K562 (cell line): ENCODE measurements around the gene RASSF1. TPM values are rescaled to one million over a fixed set of nuclear protein-coding genes. Genes with fewer than 3 reads are reported as not detected.

Experiments
- ATAC-seq: fragments of 200-7000 bp; cut with Tn5 transposase; 3 replicates; pipeline ENCODE4 v1.9.1; 2020; ENCODE audit warnings: moderate library complexity
- BruUV-seq: library from RNA; stranded (reverse); fragments of 400-500 nt; replicated peaks from 2 replicates; lab custom pipeline; 2021; lab: Mats Ljungman, UMichigan
- CTCF ChIA-PET: fragments of 300-600 bp; formaldehyde crosslinking; extraction: SDS; loops from one replicate; lab custom pipeline; 2021; ENCODE audit warnings: low intra/inter-chr PET ratio; lab: Yijun Ruan, JAX
- POLR2A ChIA-PET: fragments of 300-600, 350-650 bp; sonication (Branson Sonifier 250); formaldehyde crosslinking; extraction: SDS; loops from one replicate; lab custom pipeline; 2021; ENCODE audit warnings: antibody characterized with exemption, inconsistent platforms; lab: Yijun Ruan, JAX
- DNase-seq, 4 experiments: peaks; one replicate each; pipeline versions ENCODE4 v3.0.0 to v3.0.0-alpha.2; 2011 to 2018; ENCODE audit warnings: low spot score in 3 of 4, mixed read lengths in 3 of 4; ENCODE audit errors: extremely low read depth in 1 of 4
- FAIRE-seq: peaks from 2 replicates; lab custom pipeline; 2011; peaks lifted over from hg19 to GRCh38; lab: Jason Lieb, UNC
- H2AFZ ChIP-seq: 2 replicates; pipeline ENCODE4 v1.6.0; 2011; ENCODE audit warnings: low read depth, low read length, control low read depth, inconsistent platforms
- H3K27ac ChIP-seq: fragments of 200-600 bp; 3 replicates; pipeline ENCODE4 v1.8.0; 2011; ENCODE audit warnings: low read depth, mild to moderate bottlenecking, control low read depth, inconsistent platforms, low read length, moderate library complexity, mixed read lengths; ENCODE audit errors: extremely low read depth
- H3K27me3 ChIP-seq, 2 experiments: fragments of 300-600 bp in 1 of 2; 2 replicates in 1 of 2; 3 replicates in 1 of 2; pipeline versions ENCODE4 v1.6.0 to v1.8.0; 2011; ENCODE audit warnings: inconsistent platforms in 2 of 2, low read length in 2 of 2, mild to moderate bottlenecking in 1 of 2, mixed read lengths in 1 of 2, moderate library complexity in 1 of 2; ENCODE audit not compliant: control insufficient read depth in 2 of 2, insufficient read depth in 2 of 2
- H3K36me3 ChIP-seq: fragments of 300-600 bp; 3 replicates; pipeline ENCODE4 v1.8.0; 2011; ENCODE audit warnings: mild to moderate bottlenecking, low read length, inconsistent platforms; ENCODE audit not compliant: control insufficient read depth, insufficient read depth
- H3K4me1 ChIP-seq, 2 experiments: fragments of 200-600 bp in 1 of 2; replicated peaks in 1 of 2; 2 replicates in 1 of 2; 3 replicates in 1 of 2; pipeline versions ENCODE4 v1.5.1 to v1.8.0; 2011; ENCODE audit warnings: inconsistent platforms in 2 of 2, low read length in 2 of 2, mild to moderate bottlenecking in 1 of 2, mixed read lengths in 1 of 2, moderate library complexity in 1 of 2; ENCODE audit not compliant: control insufficient read depth in 2 of 2, insufficient read depth in 2 of 2
- H3K4me2 ChIP-seq: 2 replicates; pipeline ENCODE4 v1.6.1; 2011; ENCODE audit warnings: low read length, control low read depth, inconsistent platforms, mixed read lengths; ENCODE audit not compliant: insufficient read depth
- H3K4me3 ChIP-seq: fragments of 200-600 bp; sonication (generic), shearing (Covaris generic); 2 replicates; pipeline ENCODE4 v1.5.1; 2016; ENCODE audit warnings: control low read depth, inconsistent platforms
- H3K79me2 ChIP-seq: fragments of 200-600 bp; 3 replicates; pipeline ENCODE4 v1.8.0; 2011; ENCODE audit warnings: low read length, inconsistent platforms; ENCODE audit not compliant: control insufficient read depth, insufficient read depth
- H3K9ac ChIP-seq, 2 experiments: 2 replicates each; pipeline versions ENCODE4 v1.6.0 to v1.6.1; 2011; ENCODE audit warnings: low read depth in 2 of 2, low read length in 2 of 2, control low read depth in 1 of 2, inconsistent platforms in 1 of 2, mild to moderate bottlenecking in 1 of 2, mixed read lengths in 1 of 2; ENCODE audit not compliant: insufficient read depth in 1 of 2
- H3K9me1 ChIP-seq: one replicate; pipeline ENCODE4 v1.6.0; 2011; ENCODE audit warnings: inconsistent platforms, mild to moderate bottlenecking, low read length, moderate library complexity; ENCODE audit not compliant: control insufficient read depth, insufficient read depth
- H3K9me3 ChIP-seq: replicated peaks from 2 replicates; pipeline ENCODE4 v1.5.1; 2011; ENCODE audit warnings: low read depth, low read length, inconsistent platforms; ENCODE audit not compliant: control insufficient read depth, insufficient read depth
- H4K20me1 ChIP-seq: replicated peaks from 2 replicates; pipeline ENCODE4 v1.6.1; 2011; ENCODE audit warnings: low read length, inconsistent platforms, mixed read lengths; ENCODE audit not compliant: control insufficient read depth, insufficient read depth
- HDGF ChIP-seq: fragments of 450-650 bp; IDR thresholded peaks from 2 replicates; pipeline ENCODE4 v1.6.1; 2016
- WGBS: fragments of 100-300 bp; shearing (Covaris generic); methylation state at CpG from one replicate; pipeline ENCODE4 v1.1.6; 2016; ENCODE audit warnings: low coverage, mixed read lengths; ENCODE audit not compliant: insufficient coverage; ENCODE audit errors: missing lambda C conversion rate; 5-methylcytosine and 5-hydroxymethylcytosine counted together
- in situ Hi-C: fragments of 300-500 bp; cut with MboI; formaldehyde crosslinking; loops from 4 replicates; pipeline ENCODE4 v1.15.0; 2018; ENCODE audit warnings: inconsistent platforms, mixed read lengths
- intact Hi-C: fragments of 100-400 bp; cut with micrococcal nuclease; formaldehyde crosslinking; loops from 2 replicates; pipeline ENCODE4 v1.14.2; 2022
- polyA plus RNA-seq, 8 experiments: library from polyadenylated mRNA; depleted of rRNA in 4 of 8; stranded (reverse) in 5 of 8; unstranded in 3 of 8; fragments of >200 nt; fragmentation: Nextera tagmentation in 2 of 8; fragmentation: Illumina TruSeq in 1 of 8; extraction: Ambion mirVana in 2 of 8; extraction: Trizol in 1 of 8; gene quantifications; 2 replicates each; pipeline versions ENCODE4 v1.2.1 to v1.2.3, GENCODE V29; 2011 to 2014; ENCODE audit warnings: inconsistent platforms in 1 of 8, missing spikeins in 1 of 8
- total RNA-seq, 7 experiments: library from RNA; depleted of rRNA in 6 of 7; stranded (reverse); fragments of >200 nt in 6 of 7; fragmentation: Illumina TruSeq in 2 of 7; extraction: Trizol in 2 of 7; gene quantifications; 2 replicates each; pipeline versions ENCODE4 v1.2.1 to v1.2.3, GENCODE V29; 2011 to 2021; ENCODE audit warnings: low replicate concordance in 1 of 7
- TF ChIP-seq, protein P1 (sequence below): fragments of 200-400 bp; formaldehyde crosslinking; IDR thresholded peaks from 2 replicates; pipeline ENCODE4 v1.6.1; 2017; ENCODE audit warnings: mild to moderate bottlenecking, low read depth, low read length, moderate library complexity

RASSF1 gene
- total and polyA plus RNA-seq, 9 of the 15 experiments (the other 6 are each of a cell fraction or from before 2014, with no cell fraction given): 3.6 to 57.1 (median 24.6) TPM

GRCh38 chr3:50371133-50371685, 30.6 kb upstream of the RASSF1 start:
- in situ Hi-C loops: no loop called here
- POLR2A ChIA-PET: interaction anchor here (0.7 to 1.6 kb wide), 4 partner anchors 9 to 76 kb away, joined by 3 to 10 read pairs (median 4); no protein-coding TSS in a partner anchor

More at GRCh38 chr3:50371133-50371685, 30.6 kb upstream of the RASSF1 start:
- H3K9me1 ChIP-seq: no peaks in the 10 kb centered on the region
- peak overlapping the region in 1 of 2 experiments; percentile 72; a peak in 2 of 4 replicates for H3K9ac ChIP-seq
- intact Hi-C loops: loop anchor here (5.0 kb wide), 1 partner anchor 171 kb away; no protein-coding TSS in a partner anchor
- BruUV-seq: no TSS peak
- 78% methylated on average over 3 of the region's 3 CpGs for WGBS
- H3K4me3 ChIP-seq: no peak overlapping the region
- no peaks in the 10 kb centered on the region for H3K79me2 ChIP-seq
- H3K27me3 ChIP-seq: no peaks in the 10 kb centered on the region
- H2AFZ ChIP-seq: peak overlapping the region; percentile 72; the same call in 1 of the 2 replicates
- no peak overlapping the region for H3K27ac ChIP-seq
- no peak for FAIRE-seq
- no peaks in the 10 kb centered on the region for H3K9me3 ChIP-seq
- peaks cover 13 to 41% of the 10 kb centered on the region in 2 experiments; a peak in 4 of 5 replicates for H3K4me1 ChIP-seq
- no peaks in the 10 kb centered on the region for H4K20me1 ChIP-seq
- no peak overlapping the region for H3K4me2 ChIP-seq
- no peak for ATAC-seq
- H3K36me3 ChIP-seq: no peaks in the 10 kb centered on the region
- CTCF ChIA-PET: interaction anchor here (0.9 to 1.3 kb wide), 3 partner anchors 65 to 179 kb away, joined by 3 to 10 read pairs (median 3); no protein-coding TSS in a partner anchor
- no peak for DNase-seq
- TF ChIP-seq, protein P1, sequence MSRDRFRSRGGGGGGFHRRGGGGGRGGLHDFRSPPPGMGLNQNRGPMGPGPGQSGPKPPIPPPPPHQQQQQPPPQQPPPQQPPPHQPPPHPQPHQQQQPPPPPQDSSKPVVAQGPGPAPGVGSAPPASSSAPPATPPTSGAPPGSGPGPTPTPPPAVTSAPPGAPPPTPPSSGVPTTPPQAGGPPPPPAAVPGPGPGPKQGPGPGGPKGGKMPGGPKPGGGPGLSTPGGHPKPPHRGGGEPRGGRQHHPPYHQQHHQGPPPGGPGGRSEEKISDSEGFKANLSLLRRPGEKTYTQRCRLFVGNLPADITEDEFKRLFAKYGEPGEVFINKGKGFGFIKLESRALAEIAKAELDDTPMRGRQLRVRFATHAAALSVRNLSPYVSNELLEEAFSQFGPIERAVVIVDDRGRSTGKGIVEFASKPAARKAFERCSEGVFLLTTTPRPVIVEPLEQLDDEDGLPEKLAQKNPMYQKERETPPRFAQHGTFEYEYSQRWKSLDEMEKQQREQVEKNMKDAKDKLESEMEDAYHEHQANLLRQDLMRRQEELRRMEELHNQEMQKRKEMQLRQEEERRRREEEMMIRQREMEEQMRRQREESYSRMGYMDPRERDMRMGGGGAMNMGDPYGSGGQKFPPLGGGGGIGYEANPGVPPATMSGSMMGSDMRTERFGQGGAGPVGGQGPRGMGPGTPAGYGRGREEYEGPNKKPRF: no peak
- no peak for TF ChIP-seq HDGF
- TF ChIP-seq, all 486 proteins: peak for 0
